WTC11 (cell line): Measurements from ENCODE around the gene TRIM46.

Experiments used
- CREB1 ChIP-seq: sonication (generic); formaldehyde crosslinking; IDR thresholded peaks from 2 replicates; pipeline ENCODE4 v1.8.0; 2023; ENCODE audit warnings: mild to moderate bottlenecking, missing genetic modification reagents
- CTCF ChIP-seq: fragments of 200-600 bp; IDR thresholded peaks from 2 replicates; pipeline ENCODE4 v1.8.0; 2022; ENCODE audit warnings: antibody characterized with exemption
- TEAD1 ChIP-seq: sonication (generic); formaldehyde crosslinking; IDR thresholded peaks from 2 replicates; pipeline ENCODE4 v1.8.0; 2022; ENCODE audit warnings: mild to moderate bottlenecking, missing genetic modification reagents

GRCh38 chr1:155218854-155219591 lies 45.4 kb downstream of the TRIM46 start:
- TF ChIP-seq TEAD1 (CRISPR knock-in tag) (no peak), CTCF (no peak), CREB1 (no peak)
